ENCODE measurements around the gene SENP2. TPM values are rescaled to one million over a fixed set of nuclear protein-coding genes. Genes with fewer than 3 reads are reported as not detected.
"Not testable (repeated sequence)": the region's sequence is repeated elsewhere in the genome, so short reads cannot be mapped to it uniquely, and the experiment has no call there.

The SENP2 gene
- polyA plus RNA-seq, 2 of the 4 experiments (the other 2 are of a cell fraction): 19.7 to 22.4 TPM

DNA sequence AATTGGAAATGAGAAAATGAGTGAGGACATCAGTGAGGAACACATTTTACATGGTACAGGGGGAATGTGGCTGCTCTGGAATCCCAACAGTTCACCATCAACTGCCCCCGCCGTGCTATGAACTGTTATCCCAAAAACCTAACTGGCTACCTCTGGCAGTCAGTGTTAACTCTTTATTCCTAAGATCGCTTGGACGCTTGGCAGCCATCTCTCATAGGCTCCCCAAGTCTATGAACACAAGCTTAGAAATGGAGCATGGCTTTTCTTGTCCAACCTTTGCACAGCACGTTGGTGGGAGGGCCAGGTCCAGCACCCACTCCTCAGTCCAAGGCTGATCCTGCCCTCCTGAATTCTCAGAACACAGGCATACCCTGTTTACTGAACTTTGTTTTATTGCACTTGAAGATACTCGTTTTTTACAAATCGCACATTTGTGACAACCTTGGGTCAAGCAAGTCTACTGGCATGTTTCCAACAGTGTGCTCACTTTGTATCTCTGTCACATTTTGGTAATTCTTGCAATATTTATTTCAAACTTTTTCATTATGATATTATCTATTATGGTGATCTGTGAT is 53.6 kb downstream of the SENP2 start (continued):
- TF ChIP-seq, protein P1, sequence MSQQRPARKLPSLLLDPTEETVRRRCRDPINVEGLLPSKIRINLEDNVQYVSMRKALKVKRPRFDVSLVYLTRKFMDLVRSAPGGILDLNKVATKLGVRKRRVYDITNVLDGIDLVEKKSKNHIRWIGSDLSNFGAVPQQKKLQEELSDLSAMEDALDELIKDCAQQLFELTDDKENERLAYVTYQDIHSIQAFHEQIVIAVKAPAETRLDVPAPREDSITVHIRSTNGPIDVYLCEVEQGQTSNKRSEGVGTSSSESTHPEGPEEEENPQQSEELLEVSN (IDR thresholded peaks at IDR 0.05; ENCODE audit: borderline replicate concordance, low read depth): no peak

DNA sequence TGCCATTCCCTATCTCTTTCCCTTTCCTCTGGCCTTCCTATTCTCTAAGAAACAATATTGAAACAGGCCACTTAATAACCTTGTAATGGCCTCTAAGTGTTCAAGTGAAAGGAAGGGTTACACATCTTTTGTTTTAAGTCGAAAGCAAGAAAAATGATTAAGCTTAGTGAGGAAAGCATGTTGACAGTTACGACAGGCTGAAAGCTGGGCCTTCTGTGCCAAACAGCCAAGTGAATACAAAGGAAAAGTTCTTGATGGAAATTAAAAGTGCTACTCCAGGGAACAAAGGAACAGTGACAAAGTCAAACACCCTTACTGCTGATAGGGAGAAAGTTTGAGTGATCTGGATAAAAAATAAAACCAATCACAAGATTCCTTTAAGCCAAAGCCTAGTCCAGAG is 54.2 kb downstream of the SENP2 start:
- ChIA-PET CTCF (no interaction called here), POLR2A (no interaction called here)
- Histone ChIP-seq H3K27ac (no peak overlapping the region), H3K4me1 (no peaks in the 10 kb centered on the region), H3K4me2 (no peak overlapping the region), H3K9me3 (no peaks in the 10 kb centered on the region), H3K4me3 (no peak overlapping the region)
- TF ChIP-seq RARB (CRISPR knock-in tag; IDR thresholded peaks at IDR 0.05) (no peak), HEYL (CRISPR knock-in tag; IDR thresholded peaks at IDR 0.05) (no peak)
- ATAC-seq (no peak), DNase-seq (ENCODE audit: low read depth in 1 of 2, low spot score in 1 of 2) (no peak), FAIRE-seq (no peak)
- 96% methylated on average over 2 of the region's 2 CpGs for WGBS (ENCODE audit: missing lambda C conversion rate)

DNA sequence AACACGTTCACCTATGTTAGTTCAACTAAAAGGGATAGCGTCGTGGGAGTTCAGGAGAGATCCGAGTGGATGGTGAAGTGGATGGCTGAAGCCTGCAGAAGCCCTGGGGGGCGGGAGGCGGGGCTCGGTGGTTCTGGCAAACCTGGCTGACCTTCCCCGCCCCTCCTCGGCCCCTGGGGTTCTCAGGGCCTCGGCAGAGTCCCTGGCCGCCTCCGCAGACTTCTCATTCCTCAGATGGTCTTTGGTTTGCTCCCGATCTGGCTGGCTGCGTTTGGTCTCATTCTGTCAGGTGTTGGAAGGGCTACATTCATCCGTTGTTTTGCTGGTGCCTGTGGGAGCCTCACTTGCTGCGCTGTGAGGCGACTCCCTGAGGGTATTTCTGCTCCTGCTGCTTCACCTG is 59.1 kb downstream of the SENP2 start:
- ATAC-seq; H3K4me1 ChIP-seq; H3K4me3 ChIP-seq; CTCF ChIA-PET; DNase-seq (ENCODE audit: low read depth in 1 of 2, low spot score in 1 of 2); H3K9me3 ChIP-seq; FAIRE-seq; POLR2A ChIA-PET; H3K4me2 ChIP-seq: not testable (repeated sequence)
- 85% methylated on average over 17 of the region's 17 CpGs for WGBS (ENCODE audit: missing lambda C conversion rate)
- H3K27ac ChIP-seq: peak overlapping the region in 1 of 2 experiments; percentile 22; a peak in 1 of 6 replicates

DNA sequence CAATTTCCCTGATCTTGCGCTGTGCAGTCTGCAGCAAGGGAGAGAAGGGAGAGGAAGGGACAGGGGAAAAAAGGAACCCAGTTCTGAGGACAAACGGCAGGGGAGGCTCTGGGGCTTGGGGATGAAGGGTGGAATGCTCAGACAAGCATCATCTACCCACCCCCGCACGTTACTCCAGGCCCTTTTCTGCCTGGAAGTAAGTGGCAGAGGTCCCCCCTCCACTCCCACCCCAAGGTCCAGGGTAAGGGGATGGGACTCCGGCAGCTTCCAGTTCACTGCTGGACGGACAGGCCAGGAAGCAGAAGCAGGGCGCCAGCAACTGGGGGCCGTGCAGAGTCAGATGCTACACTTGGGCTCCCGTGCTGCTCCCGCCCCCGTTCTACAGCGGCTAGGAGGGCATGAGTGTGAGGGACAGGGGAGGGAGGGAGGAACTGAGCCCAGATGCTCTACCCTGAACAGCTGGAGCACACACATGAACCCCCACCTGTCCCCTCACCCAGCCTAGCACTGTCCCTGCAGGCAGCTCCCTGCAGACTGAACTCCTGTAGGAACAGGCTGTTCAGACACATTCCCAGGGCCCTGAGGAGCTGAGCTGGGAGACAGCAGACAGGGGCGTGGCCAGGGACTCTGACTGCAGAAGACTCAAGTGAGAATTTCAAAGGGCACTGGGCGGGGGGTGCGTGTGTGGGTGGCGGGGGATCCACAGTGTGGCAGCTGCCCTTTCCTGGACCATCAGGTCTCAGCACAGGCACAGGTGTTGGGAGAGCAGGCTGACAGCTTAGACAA is 59.7 kb downstream of the SENP2 start:
- POLR2A ChIA-PET: no interaction called here
- peak; percentile 21 to 52; a peak in 4 of 6 replicates for ATAC-seq
- Histone ChIP-seq H3K4me1 (no peaks in the 10 kb centered on the region), H3K4me3 (no peak overlapping the region), H3K9me3 (no peaks in the 10 kb centered on the region), H3K4me2 (no peak overlapping the region), H3K27ac (peak overlapping the region in 1 of 2 experiments; percentile 22; a peak in 1 of 6 replicates)
- no peak for DNase-seq (ENCODE audit: low read depth in 1 of 2, low spot score in 1 of 2)
- no peak for FAIRE-seq
- CTCF ChIA-PET: interaction anchor here (1.0 to 2.4 kb wide), 2 partner anchors 12 to 14 kb away, joined by 3 to 14 read pairs; no protein-coding TSS in a partner anchor
- 92% methylated on average over 13 of the region's 16 CpGs for WGBS (ENCODE audit: missing lambda C conversion rate)
- TF ChIP-seq, protein P2, sequence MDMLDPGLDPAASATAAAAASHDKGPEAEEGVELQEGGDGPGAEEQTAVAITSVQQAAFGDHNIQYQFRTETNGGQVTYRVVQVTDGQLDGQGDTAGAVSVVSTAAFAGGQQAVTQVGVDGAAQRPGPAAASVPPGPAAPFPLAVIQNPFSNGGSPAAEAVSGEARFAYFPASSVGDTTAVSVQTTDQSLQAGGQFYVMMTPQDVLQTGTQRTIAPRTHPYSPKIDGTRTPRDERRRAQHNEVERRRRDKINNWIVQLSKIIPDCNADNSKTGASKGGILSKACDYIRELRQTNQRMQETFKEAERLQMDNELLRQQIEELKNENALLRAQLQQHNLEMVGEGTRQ (IDR thresholded peaks at IDR 0.05): no peak
- TF ChIP-seq, protein P3, sequence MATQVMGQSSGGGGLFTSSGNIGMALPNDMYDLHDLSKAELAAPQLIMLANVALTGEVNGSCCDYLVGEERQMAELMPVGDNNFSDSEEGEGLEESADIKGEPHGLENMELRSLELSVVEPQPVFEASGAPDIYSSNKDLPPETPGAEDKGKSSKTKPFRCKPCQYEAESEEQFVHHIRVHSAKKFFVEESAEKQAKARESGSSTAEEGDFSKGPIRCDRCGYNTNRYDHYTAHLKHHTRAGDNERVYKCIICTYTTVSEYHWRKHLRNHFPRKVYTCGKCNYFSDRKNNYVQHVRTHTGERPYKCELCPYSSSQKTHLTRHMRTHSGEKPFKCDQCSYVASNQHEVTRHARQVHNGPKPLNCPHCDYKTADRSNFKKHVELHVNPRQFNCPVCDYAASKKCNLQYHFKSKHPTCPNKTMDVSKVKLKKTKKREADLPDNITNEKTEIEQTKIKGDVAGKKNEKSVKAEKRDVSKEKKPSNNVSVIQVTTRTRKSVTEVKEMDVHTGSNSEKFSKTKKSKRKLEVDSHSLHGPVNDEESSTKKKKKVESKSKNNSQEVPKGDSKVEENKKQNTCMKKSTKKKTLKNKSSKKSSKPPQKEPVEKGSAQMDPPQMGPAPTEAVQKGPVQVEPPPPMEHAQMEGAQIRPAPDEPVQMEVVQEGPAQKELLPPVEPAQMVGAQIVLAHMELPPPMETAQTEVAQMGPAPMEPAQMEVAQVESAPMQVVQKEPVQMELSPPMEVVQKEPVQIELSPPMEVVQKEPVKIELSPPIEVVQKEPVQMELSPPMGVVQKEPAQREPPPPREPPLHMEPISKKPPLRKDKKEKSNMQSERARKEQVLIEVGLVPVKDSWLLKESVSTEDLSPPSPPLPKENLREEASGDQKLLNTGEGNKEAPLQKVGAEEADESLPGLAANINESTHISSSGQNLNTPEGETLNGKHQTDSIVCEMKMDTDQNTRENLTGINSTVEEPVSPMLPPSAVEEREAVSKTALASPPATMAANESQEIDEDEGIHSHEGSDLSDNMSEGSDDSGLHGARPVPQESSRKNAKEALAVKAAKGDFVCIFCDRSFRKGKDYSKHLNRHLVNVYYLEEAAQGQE (IDR thresholded peaks at IDR 0.05): no peak
- TF ChIP-seq GATA3 (IDR thresholded peaks at IDR 0.05; ENCODE audit: borderline replicate concordance) (no peak), JUN (IDR thresholded peaks at IDR 0.05) (no peak), CBX8 (IDR thresholded peaks at IDR 0.05) (no peak), ZNF302 (CRISPR knock-in tag; IDR thresholded peaks at IDR 0.05) (no peak), RNF2 (IDR thresholded peaks at IDR 0.05; ENCODE audit: borderline replicate concordance, low read depth) (no peak), NR3C1 (IDR thresholded peaks at IDR 0.05) (no peak), RCOR1 (IDR thresholded peaks at IDR 0.05; ENCODE audit: low read depth, low read length) (no peak), BHLHE40 (IDR thresholded peaks at IDR 0.05; ENCODE audit: low read depth, low read length) (no peak), NFE2L2 (conservative IDR thresholded peaks at IDR 0.05; ENCODE audit: low read length) (no peak), PHF8 (IDR thresholded peaks at IDR 0.05; ENCODE audit: borderline replicate concordance, low read depth) (no peak), SREBF2 (IDR thresholded peaks at IDR 0.05) (no peak), EP300 (IDR thresholded peaks at IDR 0.05) (no peak), CBX2 (IDR thresholded peaks at IDR 0.05; ENCODE audit: borderline replicate concordance, low read depth) (no peak), EHF (CRISPR knock-in tag; IDR thresholded peaks at IDR 0.05) (no peak), CHD2 (IDR thresholded peaks at IDR 0.05; ENCODE audit: low read length, partially characterized antibody) (no peak)
- TF ChIP-seq, protein P4, sequence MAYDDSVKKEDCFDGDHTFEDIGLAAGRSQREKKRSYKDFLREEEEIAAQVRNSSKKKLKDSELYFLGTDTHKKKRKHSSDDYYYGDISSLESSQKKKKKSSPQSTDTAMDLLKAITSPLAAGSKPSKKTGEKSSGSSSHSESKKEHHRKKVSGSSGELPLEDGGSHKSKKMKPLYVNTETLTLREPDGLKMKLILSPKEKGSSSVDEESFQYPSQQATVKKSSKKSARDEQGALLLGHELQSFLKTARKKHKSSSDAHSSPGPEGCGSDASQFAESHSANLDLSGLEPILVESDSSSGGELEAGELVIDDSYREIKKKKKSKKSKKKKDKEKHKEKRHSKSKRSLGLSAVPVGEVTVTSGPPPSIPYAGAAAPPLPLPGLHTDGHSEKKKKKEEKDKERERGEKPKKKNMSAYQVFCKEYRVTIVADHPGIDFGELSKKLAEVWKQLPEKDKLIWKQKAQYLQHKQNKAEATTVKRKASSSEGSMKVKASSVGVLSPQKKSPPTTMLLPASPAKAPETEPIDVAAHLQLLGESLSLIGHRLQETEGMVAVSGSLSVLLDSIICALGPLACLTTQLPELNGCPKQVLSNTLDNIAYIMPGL (CRISPR knock-in tag; IDR thresholded peaks at IDR 0.05; ENCODE audit: borderline replicate concordance): no peak
- TF ChIP-seq, protein P5, sequence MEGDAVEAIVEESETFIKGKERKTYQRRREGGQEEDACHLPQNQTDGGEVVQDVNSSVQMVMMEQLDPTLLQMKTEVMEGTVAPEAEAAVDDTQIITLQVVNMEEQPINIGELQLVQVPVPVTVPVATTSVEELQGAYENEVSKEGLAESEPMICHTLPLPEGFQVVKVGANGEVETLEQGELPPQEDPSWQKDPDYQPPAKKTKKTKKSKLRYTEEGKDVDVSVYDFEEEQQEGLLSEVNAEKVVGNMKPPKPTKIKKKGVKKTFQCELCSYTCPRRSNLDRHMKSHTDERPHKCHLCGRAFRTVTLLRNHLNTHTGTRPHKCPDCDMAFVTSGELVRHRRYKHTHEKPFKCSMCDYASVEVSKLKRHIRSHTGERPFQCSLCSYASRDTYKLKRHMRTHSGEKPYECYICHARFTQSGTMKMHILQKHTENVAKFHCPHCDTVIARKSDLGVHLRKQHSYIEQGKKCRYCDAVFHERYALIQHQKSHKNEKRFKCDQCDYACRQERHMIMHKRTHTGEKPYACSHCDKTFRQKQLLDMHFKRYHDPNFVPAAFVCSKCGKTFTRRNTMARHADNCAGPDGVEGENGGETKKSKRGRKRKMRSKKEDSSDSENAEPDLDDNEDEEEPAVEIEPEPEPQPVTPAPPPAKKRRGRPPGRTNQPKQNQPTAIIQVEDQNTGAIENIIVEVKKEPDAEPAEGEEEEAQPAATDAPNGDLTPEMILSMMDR (IDR thresholded peaks at IDR 0.05): no peak
